Measurements from ENCODE around the gene NSRP1. TPM values are rescaled to one million over a fixed set of nuclear protein-coding genes. Genes with fewer than 3 reads are reported as not detected.

The NSRP1 gene
- total RNA-seq, 2 experiments from 2014 or later = 23.8 to 25.2 TPM

- ChIA-PET POLR2A (no interaction called here), CTCF (no interaction called here)
- no peak for ATAC-seq (ENCODE audit: poor library complexity)
- H3K36me3 Mint-ChIP-seq (ENCODE audit: low read depth) = no peaks in the 10 kb centered on the region
- H3K4me3 Mint-ChIP-seq = no peak overlapping the region
- no peak overlapping the region for H3K27ac ChIP-seq (ENCODE audit: low read depth in 1 of 2, low read length in 2 of 2)
- no peak for DNase-seq
- peaks cover 2 to 9% of the 10 kb centered on the region in 2 experiments for H3K27me3 ChIP-seq (ENCODE audit: control insufficient read depth in 1 of 2, insufficient read depth in 2 of 2, low read length in 2 of 2)
- no peaks in the 10 kb centered on the region for H3K36me3 ChIP-seq (ENCODE audit: insufficient read depth, low read length)
- no peaks in the 10 kb centered on the region for H3K9me3 Mint-ChIP-seq
- H3K9me3 ChIP-seq (ENCODE audit: control insufficient read depth in 1 of 2, insufficient read depth in 1 of 2, low read length in 2 of 2) = no peaks in the 10 kb centered on the region
- no peaks in the 10 kb centered on the region for H3K4me1 Mint-ChIP-seq (ENCODE audit: low read depth)
- intact Hi-C loops (cut with DNase I, micrococcal nuclease) = no loop called here
- no peaks in the 10 kb centered on the region for H3K4me1 ChIP-seq (ENCODE audit: insufficient read depth, low read length)
- no peak overlapping the region for H3K27ac Mint-ChIP-seq
- H3K27me3 Mint-ChIP-seq = peaks cover 20% of the 10 kb centered on the region
- no peak overlapping the region for H3K4me3 ChIP-seq (ENCODE audit: low read length)
- TF ChIP-seq CTCF (IDR thresholded peaks at IDR 0.05) = no peak
Measured at GRCh38 chr17:30225919-30226553, 109.4 kb downstream of the NSRP1 start.

DNA sequence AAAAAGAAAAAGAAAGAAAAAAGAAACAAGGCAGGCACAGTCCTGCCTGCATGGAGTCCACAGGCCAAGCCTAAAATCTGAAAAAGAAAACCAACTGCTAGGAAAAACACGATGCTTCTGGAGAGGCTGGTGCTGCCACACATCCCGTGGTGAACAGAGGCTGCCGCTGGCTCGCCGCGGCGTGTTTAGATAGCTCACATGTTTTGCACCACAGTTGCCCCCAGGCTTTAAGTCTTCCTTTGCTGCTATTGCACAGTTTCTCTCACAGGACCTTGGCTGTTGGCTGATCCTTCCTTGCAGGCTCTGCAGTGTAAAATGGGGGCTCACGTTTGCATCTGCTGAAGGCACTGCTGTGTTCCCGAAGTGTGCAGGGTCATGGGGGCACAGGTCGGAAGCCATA lies 110.3 kb downstream of the NSRP1 start:
- TF ChIP-seq CTCF (IDR thresholded peaks at IDR 0.05) = no peak
- intact Hi-C loops (cut with DNase I, micrococcal nuclease) = no loop called here
- H3K27ac ChIP-seq (ENCODE audit: low read depth in 1 of 2, low read length in 2 of 2) = no peak overlapping the region
- Mint-ChIP-seq H3K9me3 (no peaks in the 10 kb centered on the region), H3K27ac (no peak overlapping the region), H3K36me3 (ENCODE audit: low read depth) (no peaks in the 10 kb centered on the region), H3K27me3 (peaks cover 23% of the 10 kb centered on the region), H3K4me1 (ENCODE audit: low read depth) (no peaks in the 10 kb centered on the region), H3K4me3 (no peak overlapping the region)
- H3K9me3 ChIP-seq (ENCODE audit: control insufficient read depth in 1 of 2, insufficient read depth in 1 of 2, low read length in 2 of 2) = no peaks in the 10 kb centered on the region
- no peaks in the 10 kb centered on the region for H3K36me3 ChIP-seq (ENCODE audit: insufficient read depth, low read length)
- no peak overlapping the region for H3K4me3 ChIP-seq (ENCODE audit: low read length)
- CTCF ChIA-PET = no interaction called here
- H3K27me3 ChIP-seq (ENCODE audit: control insufficient read depth in 1 of 2, insufficient read depth in 2 of 2, low read length in 2 of 2) = peaks cover 2 to 13% of the 10 kb centered on the region in 2 experiments
- H3K4me1 ChIP-seq (ENCODE audit: insufficient read depth, low read length) = no peaks in the 10 kb centered on the region
- POLR2A ChIA-PET = no interaction called here
- DNase-seq (no peak), ATAC-seq (ENCODE audit: poor library complexity) (no peak)

GRCh38 chr17:30228011-30228410 lies 111.4 kb downstream of the NSRP1 start:
- DNase-seq = no peak
- intact Hi-C loops (cut with DNase I, micrococcal nuclease) = no loop called here
- Mint-ChIP-seq H3K9me3 (no peaks in the 10 kb centered on the region), H3K4me3 (no peak overlapping the region), H3K36me3 (ENCODE audit: low read depth) (no peaks in the 10 kb centered on the region), H3K27ac (no peak overlapping the region), H3K27me3 (peaks cover 34% of the 10 kb centered on the region), H3K4me1 (ENCODE audit: low read depth) (no peaks in the 10 kb centered on the region)
- POLR2A ChIA-PET = no interaction called here
- H3K27me3 ChIP-seq (ENCODE audit: control insufficient read depth in 1 of 2, insufficient read depth in 2 of 2, low read length in 2 of 2) = peaks cover 7 to 18% of the 10 kb centered on the region in 2 experiments
- no peaks in the 10 kb centered on the region for H3K36me3 ChIP-seq (ENCODE audit: insufficient read depth, low read length)
- no peaks in the 10 kb centered on the region for H3K9me3 ChIP-seq (ENCODE audit: control insufficient read depth in 1 of 2, insufficient read depth in 1 of 2, low read length in 2 of 2)
- no peaks in the 10 kb centered on the region for H3K4me1 ChIP-seq (ENCODE audit: insufficient read depth, low read length)
- H3K27ac ChIP-seq (ENCODE audit: low read depth in 1 of 2, low read length in 2 of 2) = no peak overlapping the region
- H3K4me3 ChIP-seq (ENCODE audit: low read length) = no peak overlapping the region
- TF ChIP-seq CTCF (IDR thresholded peaks at IDR 0.05) = no peak
- ATAC-seq (ENCODE audit: poor library complexity) = no peak
- CTCF ChIA-PET = no interaction called here

Data from CD4-positive, alpha-beta T cell (primary cell).